Ascending aorta (tissue), 2 donors: Measurements from ENCODE around the gene INTS6. TPM values are rescaled to one million over a fixed set of nuclear protein-coding genes. Genes with fewer than 3 reads are reported as not detected.

ENCODE experiments used
- DNase-seq, 2 donors: peaks; one replicate each; pipeline ENCODE4 v3.0.0-alpha.2; 2019; ENCODE audit warnings: low spot score in 2 of 2
- H3K27ac ChIP-seq, 2 donors: fragments of 200-600 bp; sonication (generic); one replicate each; pipeline ENCODE4 v1.5.1; 2016 to 2017; ENCODE audit warnings: mild to moderate bottlenecking in 1 of 2
- H3K27me3 ChIP-seq: fragments of 200-600 bp; sonication (generic); one replicate; pipeline ENCODE4 v1.5.1; 2017
- H3K36me3 ChIP-seq, 2 donors: fragments of 200-600 bp; sonication (generic); one replicate each; pipeline ENCODE4 v1.5.1; 2016
- H3K4me1 ChIP-seq, 2 donors: fragments of 200-600 bp; sonication (generic); one replicate each; pipeline ENCODE4 v1.5.1; 2016 to 2017; ENCODE audit warnings: mild to moderate bottlenecking in 1 of 2
- H3K4me3 ChIP-seq, 2 donors: fragments of 200-600 bp; sonication (generic); one replicate each; pipeline ENCODE4 v1.5.1; 2016 to 2017; ENCODE audit warnings: mild to moderate bottlenecking in 1 of 2
- H3K9me3 ChIP-seq, 2 donors: fragments of 200-600 bp; sonication (generic); one replicate each; pipeline ENCODE4 v1.5.1; 2016
- CTCF ChIP-seq, 3 experiments: fragments of 200-600 bp in 2 of 3; fragments of 450-650 bp in 1 of 3; sonication (generic) in 2 of 3; IDR thresholded peaks; one replicate each; pipeline ENCODE4 v1.5.1; 2016 to 2019; ENCODE audit warnings: antibody characterized with exemption in 3 of 3, mild to moderate bottlenecking in 1 of 3, moderate library complexity in 1 of 3
- intact Hi-C: fragments of 100-400 bp; cut with DNase I; formaldehyde crosslinking; loops from one replicate; pipeline ENCODE4 v1.15.1; 2023
- total RNA-seq: library from RNA; depleted of rRNA; stranded (reverse); fragments of >200 nt; gene quantifications from one replicate; pipeline ENCODE4 v1.1.0, GENCODE V29; 2016

INTS6 gene
- total RNA-seq, 1 donor from 2014 or later = 43.5 TPM

- Histone ChIP-seq H3K4me1 (no peaks in the 10 kb centered on the region), H3K36me3 (no peaks in the 10 kb centered on the region), H3K27me3 (no peaks in the 10 kb centered on the region), H3K9me3 (no peaks in the 10 kb centered on the region), H3K27ac (no peak overlapping the region), H3K4me3 (no peak overlapping the region)
- intact Hi-C loops = no loop called here
- TF ChIP-seq CTCF (IDR thresholded peaks at IDR 0.05) = no peak
- DNase-seq = no peak
These were observed 122.0 kb downstream of the INTS6 start for GRCh38 chr13:51330791-51331190.

DNA sequence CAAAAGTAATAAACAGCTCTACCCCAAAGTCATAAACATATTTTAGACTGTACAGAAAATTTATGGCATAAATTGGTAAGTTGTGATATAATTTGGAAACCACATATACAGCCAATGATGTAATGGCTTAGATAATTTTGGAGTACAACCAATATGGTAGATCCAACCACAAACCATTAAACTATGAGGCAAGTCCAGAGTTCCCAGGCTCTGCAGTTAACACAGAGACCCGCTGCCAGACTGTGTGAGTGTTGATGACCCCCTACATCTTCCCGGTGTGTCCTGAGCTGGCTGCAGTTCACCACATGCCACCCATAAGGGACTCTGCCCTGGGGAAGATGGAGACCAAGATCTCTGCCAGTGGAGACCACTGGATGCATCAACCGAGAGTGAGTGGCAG lies 123.2 kb downstream of the INTS6 start:
- Histone ChIP-seq H3K4me1 (no peaks in the 10 kb centered on the region), H3K27ac (no peak overlapping the region), H3K9me3 (no peaks in the 10 kb centered on the region), H3K27me3 (no peaks in the 10 kb centered on the region), H3K36me3 (no peaks in the 10 kb centered on the region), H3K4me3 (no peak overlapping the region)
- TF ChIP-seq CTCF (IDR thresholded peaks at IDR 0.05) = no peak
- intact Hi-C loops = no loop called here
- no peak for DNase-seq

GRCh38 chr13:51328488-51328887 lies 124.3 kb downstream of the INTS6 start:
- Histone ChIP-seq H3K36me3 (no peaks in the 10 kb centered on the region), H3K4me1 (no peaks in the 10 kb centered on the region), H3K9me3 (no peaks in the 10 kb centered on the region), H3K4me3 (no peak overlapping the region), H3K27ac (no peak overlapping the region), H3K27me3 (no peaks in the 10 kb centered on the region)
- DNase-seq = no peak
- no peak for TF ChIP-seq CTCF (IDR thresholded peaks at IDR 0.05)
- intact Hi-C loops = no loop called here

DNA sequence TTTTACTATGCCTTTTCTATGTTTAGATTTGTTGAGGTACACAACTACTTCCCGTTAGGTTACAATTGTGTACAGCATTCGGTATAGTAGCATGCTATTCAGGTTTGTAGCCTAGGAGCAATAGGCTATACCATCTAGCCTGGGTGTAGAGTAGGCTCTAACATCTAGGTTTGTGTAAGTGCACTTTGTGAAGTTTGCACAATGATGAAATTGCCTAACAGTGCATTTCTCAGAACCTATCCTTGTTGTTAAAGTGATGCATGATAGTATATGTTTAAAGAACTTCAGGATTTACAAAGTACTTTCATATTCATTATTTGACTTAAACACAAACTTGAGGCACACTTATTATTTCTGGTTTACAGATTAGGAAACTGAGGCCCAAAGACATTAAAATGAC lies 124.9 kb downstream of the INTS6 start:
- H3K27me3 ChIP-seq = no peaks in the 10 kb centered on the region
- TF ChIP-seq CTCF (IDR thresholded peaks at IDR 0.05) = no peak

GRCh38 chr13:51326777-51327176 lies 126.1 kb downstream of the INTS6 start:
- H3K36me3 ChIP-seq = no peaks in the 10 kb centered on the region
- no peak overlapping the region for H3K27ac ChIP-seq
- TF ChIP-seq CTCF (IDR thresholded peaks at IDR 0.05) = no peak
- no peak for DNase-seq
- intact Hi-C loops = no loop called here
- H3K4me3 ChIP-seq = no peak overlapping the region
- H3K9me3 ChIP-seq = no peaks in the 10 kb centered on the region
- peaks cover 0 to 2% of the 10 kb centered on the region in 2 donors for H3K4me1 ChIP-seq
- no peaks in the 10 kb centered on the region for H3K27me3 ChIP-seq

More for the DNA sequence above, 124.9 kb downstream of the INTS6 start:
- DNase-seq = no peak
- H3K9me3 ChIP-seq = no peaks in the 10 kb centered on the region
- H3K36me3 ChIP-seq = no peaks in the 10 kb centered on the region
- no peaks in the 10 kb centered on the region for H3K4me1 ChIP-seq
- intact Hi-C loops = no loop called here
- H3K27ac ChIP-seq = no peak overlapping the region
- no peak overlapping the region for H3K4me3 ChIP-seq

GRCh38 chr13:51325837-51326236 lies 127.0 kb downstream of the INTS6 start:
- no peak for TF ChIP-seq CTCF (IDR thresholded peaks at IDR 0.05)
- intact Hi-C loops = no loop called here
- H3K27me3 ChIP-seq = no peaks in the 10 kb centered on the region

More at GRCh38 chr13:51325837-51326236, 127.0 kb downstream of the INTS6 start:
- Histone ChIP-seq H3K4me1 (peaks cover 0 to 6% of the 10 kb centered on the region in 2 donors), H3K9me3 (no peaks in the 10 kb centered on the region), H3K36me3 (no peaks in the 10 kb centered on the region), H3K27ac (no peak overlapping the region), H3K4me3 (no peak overlapping the region)
- DNase-seq = no peak
